ENCODE results near the gene COL4A3. TPM values are rescaled to one million over a fixed set of nuclear protein-coding genes. Genes with fewer than 3 reads are reported as not detected.

Gene COL4A3
- total RNA-seq, 2 experiments from 2014 or later: not detected

GRCh38 chr2:227326783-227327182, 162.4 kb downstream of the COL4A3 start:
- no peak overlapping the region for H3K27ac Mint-ChIP-seq

GRCh38 chr2:227335713-227336112, 171.3 kb downstream of the COL4A3 start:
- no peak for ATAC-seq (ENCODE audit: low read depth)
- H3K36me3 Mint-ChIP-seq: peaks cover 36% of the 10 kb centered on the region
- DNase-seq: no peak
- no peaks in the 10 kb centered on the region for H3K27me3 Mint-ChIP-seq
- no peak overlapping the region for H3K27ac Mint-ChIP-seq
- POLR2A ChIA-PET: interaction anchor here (1.4 kb wide), 1 partner anchor 8 kb away, joined by 4 read pairs; no protein-coding TSS in a partner anchor
- H3K4me3 Mint-ChIP-seq: no peak overlapping the region
- H3K9me3 Mint-ChIP-seq: no peaks in the 10 kb centered on the region
- peaks cover 11% of the 10 kb centered on the region for H3K4me1 Mint-ChIP-seq

More at GRCh38 chr2:227326783-227327182, 162.4 kb downstream of the COL4A3 start:
- Mint-ChIP-seq H3K4me1 (peaks cover 32% of the 10 kb centered on the region), H3K27me3 (peaks cover 3% of the 10 kb centered on the region), H3K4me3 (no peak overlapping the region), H3K36me3 (peaks cover 8% of the 10 kb centered on the region), H3K9me3 (peaks cover 5% of the 10 kb centered on the region)
- POLR2A ChIA-PET: no interaction called here
- no peak for DNase-seq
- ATAC-seq (ENCODE audit: low read depth): no peak

- H3K27me3 Mint-ChIP-seq: no peaks in the 10 kb centered on the region
- H3K27ac Mint-ChIP-seq: no peak overlapping the region
- DNase-seq (no peak), ATAC-seq (ENCODE audit: low read depth) (no peak)
- no peak overlapping the region for H3K4me3 Mint-ChIP-seq
- H3K4me1 Mint-ChIP-seq: peaks cover 11% of the 10 kb centered on the region
- POLR2A ChIA-PET: no interaction called here
- peaks cover 33% of the 10 kb centered on the region for H3K36me3 Mint-ChIP-seq
- no peaks in the 10 kb centered on the region for H3K9me3 Mint-ChIP-seq
These were observed 173.0 kb downstream of the COL4A3 start for GRCh38 chr2:227337442-227337841.

GRCh38 chr2:227339098-227339599, 174.7 kb downstream of the COL4A3 start:
- Mint-ChIP-seq H3K4me1 (peaks cover 9% of the 10 kb centered on the region), H3K27me3 (no peaks in the 10 kb centered on the region), H3K27ac (no peak overlapping the region), H3K9me3 (no peaks in the 10 kb centered on the region), H3K4me3 (no peak overlapping the region), H3K36me3 (peaks cover 27% of the 10 kb centered on the region)
- no peak for DNase-seq
- POLR2A ChIA-PET: interaction anchor here (0.7 kb wide), 1 partner anchor 581 kb away, joined by 3 read pairs; no protein-coding TSS in a partner anchor
- no peak for ATAC-seq (ENCODE audit: low read depth)

- ATAC-seq (ENCODE audit: low read depth) (no peak), DNase-seq (no peak)
- Mint-ChIP-seq H3K27ac (no peak overlapping the region), H3K36me3 (peaks cover 19% of the 10 kb centered on the region), H3K27me3 (no peaks in the 10 kb centered on the region), H3K9me3 (no peaks in the 10 kb centered on the region), H3K4me3 (no peak overlapping the region), H3K4me1 (peaks cover 6% of the 10 kb centered on the region)
- POLR2A ChIA-PET: no interaction called here
These were observed 175.7 kb downstream of the COL4A3 start for GRCh38 chr2:227340106-227340505.

GRCh38 chr2:227341553-227341952, 177.1 kb downstream of the COL4A3 start:
- no peak for ATAC-seq (ENCODE audit: low read depth)
- no peak overlapping the region for H3K4me3 Mint-ChIP-seq
- no peak overlapping the region for H3K27ac Mint-ChIP-seq
- no peaks in the 10 kb centered on the region for H3K27me3 Mint-ChIP-seq
- H3K36me3 Mint-ChIP-seq: peaks cover 11% of the 10 kb centered on the region
- POLR2A ChIA-PET: no interaction called here
- H3K4me1 Mint-ChIP-seq: peaks cover 2% of the 10 kb centered on the region
- DNase-seq: no peak
- H3K9me3 Mint-ChIP-seq: no peaks in the 10 kb centered on the region

- H3K36me3 Mint-ChIP-seq: peaks cover 14% of the 10 kb centered on the region
- H3K9me3 Mint-ChIP-seq: no peaks in the 10 kb centered on the region
- no peaks in the 10 kb centered on the region for H3K27me3 Mint-ChIP-seq
These were observed 179.8 kb downstream of the COL4A3 start for GRCh38 chr2:227344231-227344630.

GRCh38 chr2:227347117-227347516, 182.7 kb downstream of the COL4A3 start:
- DNase-seq: no peak
- no peaks in the 10 kb centered on the region for H3K4me1 Mint-ChIP-seq
- ATAC-seq (ENCODE audit: low read depth): no peak
- H3K36me3 Mint-ChIP-seq: peaks cover 9% of the 10 kb centered on the region
- POLR2A ChIA-PET: no interaction called here
- no peaks in the 10 kb centered on the region for H3K27me3 Mint-ChIP-seq
- H3K27ac Mint-ChIP-seq: no peak overlapping the region
- H3K9me3 Mint-ChIP-seq: no peaks in the 10 kb centered on the region
- no peak overlapping the region for H3K4me3 Mint-ChIP-seq

More at GRCh38 chr2:227344231-227344630, 179.8 kb downstream of the COL4A3 start:
- Mint-ChIP-seq H3K4me1 (peaks cover 2% of the 10 kb centered on the region), H3K4me3 (no peak overlapping the region), H3K27ac (no peak overlapping the region)
- POLR2A ChIA-PET: no interaction called here
- ATAC-seq (ENCODE audit: low read depth): no peak
- no peak for DNase-seq

GRCh38 chr2:227348324-227348723, 183.9 kb downstream of the COL4A3 start:
- Mint-ChIP-seq H3K27ac (no peak overlapping the region), H3K4me1 (no peaks in the 10 kb centered on the region), H3K27me3 (no peaks in the 10 kb centered on the region), H3K4me3 (no peak overlapping the region), H3K9me3 (no peaks in the 10 kb centered on the region), H3K36me3 (peaks cover 11% of the 10 kb centered on the region)
- ATAC-seq (ENCODE audit: low read depth) (no peak), DNase-seq (no peak)
- POLR2A ChIA-PET: no interaction called here

- H3K27me3 Mint-ChIP-seq: no peaks in the 10 kb centered on the region
- POLR2A ChIA-PET: no interaction called here
- peaks cover 15% of the 10 kb centered on the region for H3K36me3 Mint-ChIP-seq
- no peaks in the 10 kb centered on the region for H3K9me3 Mint-ChIP-seq
- DNase-seq (no peak), ATAC-seq (ENCODE audit: low read depth) (no peak)
- H3K27ac Mint-ChIP-seq: no peak overlapping the region
- H3K4me3 Mint-ChIP-seq: no peak overlapping the region
- no peaks in the 10 kb centered on the region for H3K4me1 Mint-ChIP-seq
These were observed 185.7 kb downstream of the COL4A3 start for GRCh38 chr2:227349989-227350612.

- no peaks in the 10 kb centered on the region for H3K27me3 Mint-ChIP-seq
- no peaks in the 10 kb centered on the region for H3K9me3 Mint-ChIP-seq
- peaks cover 12% of the 10 kb centered on the region for H3K36me3 Mint-ChIP-seq
- no peak overlapping the region for H3K4me3 Mint-ChIP-seq
- ATAC-seq (ENCODE audit: low read depth) (no peak), DNase-seq (no peak)
- POLR2A ChIA-PET: no interaction called here
- H3K4me1 Mint-ChIP-seq: no peaks in the 10 kb centered on the region
- no peak overlapping the region for H3K27ac Mint-ChIP-seq
These were observed 187.2 kb downstream of the COL4A3 start for GRCh38 chr2:227351639-227352038.

GRCh38 chr2:227360351-227360750, 195.9 kb downstream of the COL4A3 start:
- H3K9me3 Mint-ChIP-seq: no peaks in the 10 kb centered on the region
- H3K36me3 Mint-ChIP-seq: peaks cover 18% of the 10 kb centered on the region
- no peak for DNase-seq
- no peak for ATAC-seq (ENCODE audit: low read depth)
- H3K27ac Mint-ChIP-seq: no peak overlapping the region
- no peaks in the 10 kb centered on the region for H3K27me3 Mint-ChIP-seq
- POLR2A ChIA-PET: no interaction called here
- H3K4me1 Mint-ChIP-seq: no peaks in the 10 kb centered on the region
- H3K4me3 Mint-ChIP-seq: no peak overlapping the region

- Mint-ChIP-seq H3K9me3 (no peaks in the 10 kb centered on the region), H3K27me3 (no peaks in the 10 kb centered on the region), H3K27ac (no peak overlapping the region), H3K4me1 (no peaks in the 10 kb centered on the region), H3K4me3 (no peak overlapping the region), H3K36me3 (peaks cover 14% of the 10 kb centered on the region)
- POLR2A ChIA-PET: no interaction called here
- no peak for ATAC-seq (ENCODE audit: low read depth)
- no peak for DNase-seq
These were observed 199.3 kb downstream of the COL4A3 start for GRCh38 chr2:227363756-227364155.
